Endothelial cell of umbilical vein (primary cell): ENCODE data around the gene ADAM22. TPM values are rescaled to one million over a fixed set of nuclear protein-coding genes. Genes with fewer than 3 reads are reported as not detected.

Experiments used
- BruUV-seq: library from RNA; stranded (reverse); fragments of 400-500 nt; replicated peaks from 2 replicates; lab custom pipeline; 2021; lab: Mats Ljungman, UMichigan
- CTCF ChIA-PET: fragments of 300-600, 350-600 bp; sonication (Branson Sonifier 250); formaldehyde crosslinking; loops from one replicate; lab custom pipeline; 2021; ENCODE audit warnings: antibody characterized with exemption, inconsistent platforms; lab: Charles Lee
- POLR2A ChIA-PET: fragments of 300-600, 350-600 bp; sonication (Branson Sonifier 250); formaldehyde crosslinking; loops from one replicate; lab custom pipeline; 2021; ENCODE audit warnings: antibody characterized with exemption, inconsistent platforms; lab: Charles Lee
- DNase-seq: peaks from one replicate; pipeline ENCODE4 v3.0.0-alpha.2; 2011; ENCODE audit warnings: low read depth, low spot score
- FAIRE-seq: peaks from 2 replicates; lab custom pipeline; 2011; peaks lifted over from hg19 to GRCh38; lab: Jason Lieb, UNC
- H2AFZ ChIP-seq: 2 replicates; pipeline ENCODE4 v1.6.0; 2012; ENCODE audit warnings: low read depth, low read length, control low read depth, inconsistent platforms
- H3K27ac ChIP-seq: 2 replicates; pipeline ENCODE4 v1.5.1; 2011; ENCODE audit warnings: low read depth, mild to moderate bottlenecking, control low read depth, low read length, moderate library complexity; ENCODE audit not compliant: insufficient read depth
- H3K27me3 ChIP-seq, 2 experiments: 2 replicates each; pipeline versions ENCODE4 v1.6.0 to v1.6.1; 2011; ENCODE audit warnings: low read length in 2 of 2, mixed read lengths in 1 of 2; ENCODE audit not compliant: control insufficient read depth in 2 of 2, insufficient read depth in 2 of 2
- H3K36me3 ChIP-seq, 2 experiments: 2 replicates in 1 of 2; 3 replicates in 1 of 2; pipeline ENCODE4 v1.5.1; 2011; ENCODE audit warnings: low read length in 2 of 2, mild to moderate bottlenecking in 1 of 2, moderate library complexity in 1 of 2; ENCODE audit not compliant: control insufficient read depth in 2 of 2, insufficient read depth in 2 of 2; ENCODE audit errors: extremely low read depth in 1 of 2
- H3K4me1 ChIP-seq: 3 replicates; pipeline ENCODE4 v1.5.1; 2011; ENCODE audit warnings: mild to moderate bottlenecking, low read length; ENCODE audit not compliant: control insufficient read depth, insufficient read depth; ENCODE audit errors: extremely low read depth
- H3K4me2 ChIP-seq: 2 replicates; pipeline ENCODE4 v1.6.1; 2011; ENCODE audit warnings: low read length, control low read depth, mixed read lengths; ENCODE audit not compliant: insufficient read depth
- H3K4me3 ChIP-seq, 3 experiments: fragments of 200-600 bp in 1 of 3; sonication (generic), shearing (Covaris generic) in 1 of 3; replicated peaks in 1 of 3; 2 replicates each; pipeline ENCODE4 v1.5.1; 2011 to 2016; ENCODE audit warnings: control low read depth in 3 of 3, low read length in 3 of 3, mild to moderate bottlenecking in 2 of 3, inconsistent platforms in 1 of 3, low read depth in 1 of 3, moderate library complexity in 1 of 3; ENCODE audit not compliant: insufficient read depth in 1 of 3
- H3K79me2 ChIP-seq: 2 replicates; pipeline ENCODE4 v1.6.0; 2012; ENCODE audit warnings: low read length, inconsistent platforms; ENCODE audit not compliant: control insufficient read depth, insufficient read depth
- H3K9ac ChIP-seq: replicated peaks from 2 replicates; pipeline ENCODE3; 2011; ENCODE audit warnings: low read length, control low read depth; ENCODE audit not compliant: insufficient read depth; ENCODE audit errors: extremely low read depth
- H3K9me1 ChIP-seq: replicated peaks from 3 replicates; pipeline ENCODE4 v1.6.0; 2011; ENCODE audit warnings: mild to moderate bottlenecking, low read length; ENCODE audit not compliant: control insufficient read depth, insufficient read depth; ENCODE audit errors: extremely low read depth
- H3K9me3 ChIP-seq: replicated peaks from 2 replicates; pipeline ENCODE4 v1.5.1; 2012; ENCODE audit warnings: low read length, inconsistent platforms; ENCODE audit not compliant: control insufficient read depth, insufficient read depth
- H4K20me1 ChIP-seq: replicated peaks from 2 replicates; pipeline ENCODE3; 2011; ENCODE audit warnings: mild to moderate bottlenecking, low read length; ENCODE audit not compliant: control insufficient read depth, insufficient read depth; ENCODE audit errors: extremely low read depth
- EZH2 ChIP-seq: IDR thresholded peaks from 2 replicates; pipeline ENCODE4 v1.6.1; 2012; ENCODE audit warnings: borderline replicate concordance, low read depth, mild to moderate bottlenecking, moderate library complexity, low read length, inconsistent platforms; ENCODE audit not compliant: severe bottlenecking
- FOS ChIP-seq: IDR thresholded peaks from 2 replicates; pipeline ENCODE4 v1.6.1; 2011; ENCODE audit warnings: mild to moderate bottlenecking, low read length, moderate library complexity, borderline replicate concordance; ENCODE audit not compliant: insufficient read depth
- GATA2 ChIP-seq: IDR thresholded peaks from 2 replicates; pipeline ENCODE4 v1.7.0; 2011; ENCODE audit warnings: low read depth, mild to moderate bottlenecking, moderate library complexity, mixed read lengths, low read length; ENCODE audit not compliant: insufficient read length, insufficient read depth
- JUN ChIP-seq: IDR thresholded peaks from 2 replicates; pipeline ENCODE4 v1.6.1; 2011; ENCODE audit warnings: borderline replicate concordance, low read depth; ENCODE audit not compliant: insufficient read length, insufficient read depth
- MYC ChIP-seq: IDR thresholded peaks from one replicate; pipeline ENCODE4 v1.6.1; 2011; ENCODE audit warnings: mild to moderate bottlenecking, low read depth, low read length
- POLR2A ChIP-seq: IDR thresholded peaks from 2 replicates; pipeline ENCODE4 v1.6.1; 2012; ENCODE audit warnings: low read depth, mild to moderate bottlenecking, control low read depth, low read length
- POLR2AphosphoS5 ChIP-seq: IDR thresholded peaks from 2 replicates; pipeline ENCODE4 v1.6.1; 2012; ENCODE audit warnings: low read depth, mild to moderate bottlenecking, control low read depth, low read length, moderate library complexity; ENCODE audit not compliant: insufficient read depth
- dilution Hi-C: fragments of 300-500 bp; cut with MboI; formaldehyde crosslinking; loops from one replicate; pipeline ENCODE4 v1.15.0; 2019; ENCODE audit warnings: low sequenced_read_pairs; ENCODE audit not compliant: extremely low pct_ligation_motif_present
- intact Hi-C: fragments of 100-400 bp; cut with micrococcal nuclease; formaldehyde crosslinking; loops from one replicate; pipeline ENCODE4 v1.10.0; 2022
- polyA plus RNA-seq, 4 experiments: library from polyadenylated mRNA; depleted of rRNA in 3 of 4; stranded (reverse) in 3 of 4; unstranded in 1 of 4; fragments of >200 nt; gene quantifications; 2 replicates each; pipeline versions ENCODE4 v1.2.1 to v1.2.3, GENCODE V29; 2011 to 2012; ENCODE audit warnings: missing spikeins in 1 of 4
- total RNA-seq: library from RNA; stranded (reverse); gene quantifications from 2 replicates; pipeline ENCODE4 v1.2.3, GENCODE V29; 2021
- TF ChIP-seq, protein P1 (sequence below), 2 donors: IDR thresholded peaks; 1 replicate in 1 of 2; 2 replicates in 1 of 2; pipeline ENCODE4 v1.5.1; 2011; ENCODE audit warnings: low read length in 2 of 2, mild to moderate bottlenecking in 2 of 2, moderate library complexity in 2 of 2, control low read depth in 1 of 2, inconsistent platforms in 1 of 2, low read depth in 1 of 2; ENCODE audit not compliant: insufficient read depth in 1 of 2; ENCODE audit errors: extremely low read depth in 1 of 2
- TF ChIP-seq, protein P2 (sequence below): IDR thresholded peaks from 2 replicates; pipeline ENCODE4 v1.6.1; 2011; ENCODE audit not compliant: insufficient read depth, insufficient read length

Gene ADAM22
- total and polyA plus RNA-seq, 2 donors (not counting 3 experiments of a cell fraction or from before 2014, with no cell fraction given): 0.33 to 0.53 TPM

- H3K4me3 ChIP-seq: no peak overlapping the region
- no peak overlapping the region for H3K9ac ChIP-seq
- CTCF ChIA-PET: interaction anchor here (1.7 kb wide), 1 partner anchor 9 kb away, joined by 4 read pairs; no protein-coding TSS in a partner anchor
- H3K79me2 ChIP-seq: no peaks in the 10 kb centered on the region
- POLR2A ChIA-PET: no interaction called here
- no peaks in the 10 kb centered on the region for H3K36me3 ChIP-seq
- no peak overlapping the region for H3K27ac ChIP-seq
- BruUV-seq: no TSS peak
- DNase-seq (no peak), FAIRE-seq (no peak)
- H3K4me2 ChIP-seq: no peak overlapping the region
- H3K27me3 ChIP-seq: no peaks in the 10 kb centered on the region
- dilution Hi-C loops (no loop called here), intact Hi-C loops (no loop called here)
- no peaks in the 10 kb centered on the region for H4K20me1 ChIP-seq
- no peak overlapping the region for H2AFZ ChIP-seq
- TF ChIP-seq EZH2: no peak
- TF ChIP-seq, protein P1, sequence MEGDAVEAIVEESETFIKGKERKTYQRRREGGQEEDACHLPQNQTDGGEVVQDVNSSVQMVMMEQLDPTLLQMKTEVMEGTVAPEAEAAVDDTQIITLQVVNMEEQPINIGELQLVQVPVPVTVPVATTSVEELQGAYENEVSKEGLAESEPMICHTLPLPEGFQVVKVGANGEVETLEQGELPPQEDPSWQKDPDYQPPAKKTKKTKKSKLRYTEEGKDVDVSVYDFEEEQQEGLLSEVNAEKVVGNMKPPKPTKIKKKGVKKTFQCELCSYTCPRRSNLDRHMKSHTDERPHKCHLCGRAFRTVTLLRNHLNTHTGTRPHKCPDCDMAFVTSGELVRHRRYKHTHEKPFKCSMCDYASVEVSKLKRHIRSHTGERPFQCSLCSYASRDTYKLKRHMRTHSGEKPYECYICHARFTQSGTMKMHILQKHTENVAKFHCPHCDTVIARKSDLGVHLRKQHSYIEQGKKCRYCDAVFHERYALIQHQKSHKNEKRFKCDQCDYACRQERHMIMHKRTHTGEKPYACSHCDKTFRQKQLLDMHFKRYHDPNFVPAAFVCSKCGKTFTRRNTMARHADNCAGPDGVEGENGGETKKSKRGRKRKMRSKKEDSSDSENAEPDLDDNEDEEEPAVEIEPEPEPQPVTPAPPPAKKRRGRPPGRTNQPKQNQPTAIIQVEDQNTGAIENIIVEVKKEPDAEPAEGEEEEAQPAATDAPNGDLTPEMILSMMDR (IDR thresholded peaks at IDR 0.05; ENCODE audit: extremely low read depth in 1 of 2, insufficient read depth in 1 of 2, low read depth in 1 of 2, low read length in 2 of 2): no peak
- no peaks in the 10 kb centered on the region for H3K9me1 ChIP-seq
- H3K9me3 ChIP-seq: no peaks in the 10 kb centered on the region
- no peaks in the 10 kb centered on the region for H3K4me1 ChIP-seq
Measured at GRCh38 chr7:88121335-88121734, 187.3 kb downstream of the ADAM22 start.

DNA sequence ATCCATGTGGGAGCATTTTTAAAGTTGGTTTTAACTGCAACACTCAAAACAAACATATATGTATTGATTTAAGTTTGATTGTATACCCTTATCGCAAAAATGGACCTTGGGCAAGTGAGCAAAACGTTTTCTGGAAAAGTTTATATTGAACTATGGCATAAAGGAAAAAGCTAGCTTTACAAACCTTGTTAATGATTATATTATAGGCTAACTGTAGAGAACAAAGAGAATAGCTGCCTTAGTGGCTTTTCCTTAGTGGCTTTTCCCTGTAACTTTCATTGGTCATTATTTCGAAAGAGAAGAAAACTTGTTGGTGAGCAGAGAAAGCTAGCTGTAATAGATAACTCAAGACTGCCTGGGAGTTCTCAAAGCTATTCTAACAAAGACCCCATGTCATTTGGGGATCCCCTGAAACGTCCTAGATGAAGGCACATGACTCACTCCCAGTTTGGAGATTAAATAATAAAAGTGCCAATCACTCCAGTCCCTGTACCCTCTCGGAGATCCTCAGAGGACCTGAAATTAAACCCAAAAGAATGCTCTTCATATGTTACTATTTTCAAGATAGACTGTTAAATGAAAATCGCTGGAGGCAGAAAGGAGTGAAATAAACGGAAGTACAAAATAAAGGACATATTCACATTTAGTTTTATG lies 193.7 kb downstream of the ADAM22 start:
- no peak for FAIRE-seq
- no peak overlapping the region for H3K4me3 ChIP-seq

More for the DNA sequence above, 193.7 kb downstream of the ADAM22 start:
- Histone ChIP-seq H3K36me3 (no peaks in the 10 kb centered on the region), H3K9me3 (no peaks in the 10 kb centered on the region), H3K9me1 (no peaks in the 10 kb centered on the region), H3K9ac (no peak overlapping the region), H4K20me1 (no peaks in the 10 kb centered on the region), H3K4me1 (no peaks in the 10 kb centered on the region), H3K79me2 (no peaks in the 10 kb centered on the region), H3K4me2 (no peak overlapping the region), H3K27me3 (no peaks in the 10 kb centered on the region), H3K27ac (no peak overlapping the region), H2AFZ (no peak overlapping the region)
- intact Hi-C loops (no loop called here), dilution Hi-C loops (no loop called here)
- TF ChIP-seq, protein P1 (IDR thresholded peaks at IDR 0.05; ENCODE audit: extremely low read depth in 1 of 2, insufficient read depth in 1 of 2, low read depth in 1 of 2, low read length in 2 of 2): no peak
- no peak for TF ChIP-seq GATA2
- TF ChIP-seq EZH2: no peak
- TF ChIP-seq, protein P2, sequence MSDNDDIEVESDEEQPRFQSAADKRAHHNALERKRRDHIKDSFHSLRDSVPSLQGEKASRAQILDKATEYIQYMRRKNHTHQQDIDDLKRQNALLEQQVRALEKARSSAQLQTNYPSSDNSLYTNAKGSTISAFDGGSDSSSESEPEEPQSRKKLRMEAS: no peak
- no peak for TF ChIP-seq POLR2AphosphoS5
- TF ChIP-seq POLR2A: no peak
- TF ChIP-seq FOS: no peak
- no peak for TF ChIP-seq JUN
- no peak for TF ChIP-seq MYC
- ChIA-PET POLR2A (no interaction called here), CTCF (interaction anchor here (0.9 kb wide), 1 partner anchor 10 kb away, joined by 4 read pairs; no protein-coding TSS in a partner anchor)
- DNase-seq: no peak
- BruUV-seq: no TSS peak
